IMR-90 (cell line): ENCODE data around the gene GSG1L. TPM values are rescaled to one million over a fixed set of nuclear protein-coding genes. Genes with fewer than 3 reads are reported as not detected.

ENCODE experiments used
- ATAC-seq: fragments of 200-7000 bp; cut with Tn5 transposase; 2 replicates; pipeline ENCODE4 v1.9.1; 2020; ENCODE audit warnings: low read depth, mild to moderate bottlenecking, moderate library complexity
- BruUV-seq: library from RNA; stranded (reverse); fragments of 400-500 nt; replicated peaks from 2 replicates; lab custom pipeline; 2021; lab: Mats Ljungman, UMichigan
- CTCF ChIA-PET: fragments of 300-600 bp; formaldehyde crosslinking; extraction: SDS; loops from one replicate; lab custom pipeline; 2021; ENCODE audit warnings: antibody characterized with exemption; lab: Yijun Ruan, JAX
- POLR2A ChIA-PET: fragments of 300-600 bp; sonication (Branson Sonifier 250); formaldehyde crosslinking; loops from one replicate; lab custom pipeline; 2022; ENCODE audit warnings: antibody characterized with exemption; ENCODE audit not compliant: unreplicated experiment; lab: Charles Lee
- DNase-seq: peaks from one replicate; pipeline ENCODE4 v3.0.0; 2013
- H2AFZ ChIP-seq: replicated peaks from 2 replicates; pipeline ENCODE3; 2013; ENCODE audit warnings: low read length, mild to moderate bottlenecking; ENCODE audit not compliant: poor library complexity
- H2AK5ac ChIP-seq: 2 replicates; pipeline ENCODE4 v1.6.1; 2013; ENCODE audit warnings: low read depth, low read length, inconsistent platforms
- H2AK9ac ChIP-seq: replicated peaks from 2 replicates; pipeline ENCODE3; 2013; ENCODE audit warnings: mild to moderate bottlenecking, low read depth, low read length, moderate library complexity; ENCODE audit not compliant: poor library complexity
- H2BK120ac ChIP-seq: 2 replicates; pipeline ENCODE4 v1.6.1; 2013; ENCODE audit warnings: low read depth, low read length, inconsistent platforms
- H2BK15ac ChIP-seq: 3 replicates; pipeline ENCODE4 v1.6.1; 2013; ENCODE audit warnings: low read depth, low read length, inconsistent platforms
- H2BK20ac ChIP-seq: 2 replicates; pipeline ENCODE4 v1.6.1; 2013; ENCODE audit warnings: low read depth, mild to moderate bottlenecking, inconsistent platforms, low read length, moderate library complexity
- H2BK5ac ChIP-seq: 2 replicates; pipeline ENCODE4 v1.6.1; 2013; ENCODE audit warnings: mild to moderate bottlenecking, low read depth, low read length, inconsistent platforms; ENCODE audit not compliant: poor library complexity, severe bottlenecking
- H3K14ac ChIP-seq: replicated peaks from 2 replicates; pipeline ENCODE4 v1.6.1; 2013; ENCODE audit warnings: low read depth, low read length, inconsistent platforms
- H3K18ac ChIP-seq: 2 replicates; pipeline ENCODE4 v1.6.1; 2013; ENCODE audit warnings: low read depth, low read length, control low read depth
- H3K23ac ChIP-seq: 2 replicates; pipeline ENCODE4 v1.6.1; 2013; ENCODE audit warnings: low read depth, low read length, inconsistent platforms
- H3K27ac ChIP-seq: 2 replicates; pipeline ENCODE4 v1.5.1; 2013; ENCODE audit warnings: mild to moderate bottlenecking, control low read depth, low read length; ENCODE audit not compliant: insufficient read depth
- H3K27me3 ChIP-seq: 2 replicates; pipeline ENCODE4 v1.6.1; 2013; ENCODE audit warnings: low read length; ENCODE audit not compliant: control insufficient read depth, insufficient read depth
- H3K36me3 ChIP-seq: 2 replicates; pipeline ENCODE4 v1.6.1; 2013; ENCODE audit warnings: low read length, mixed read lengths; ENCODE audit not compliant: control insufficient read depth, insufficient read depth
- H3K4ac ChIP-seq: 2 replicates; pipeline ENCODE4 v1.6.1; 2013; ENCODE audit warnings: low read depth, low read length, inconsistent platforms
- H3K4me1 ChIP-seq: 2 replicates; pipeline ENCODE4 v1.6.1; 2013; ENCODE audit warnings: low read length, mixed read lengths; ENCODE audit not compliant: control insufficient read depth, insufficient read depth
- H3K4me2 ChIP-seq: 2 replicates; pipeline ENCODE4 v1.6.1; 2013; ENCODE audit warnings: low read depth, mild to moderate bottlenecking, control low read depth, low read length, moderate library complexity
- H3K4me3 ChIP-seq: 2 replicates; pipeline ENCODE4 v1.5.1; 2013; ENCODE audit warnings: low read depth, mild to moderate bottlenecking, control low read depth, low read length, moderate library complexity; ENCODE audit not compliant: insufficient read depth
- H3K56ac ChIP-seq: 2 replicates; pipeline ENCODE4 v1.6.1; 2013; ENCODE audit warnings: low read length, inconsistent platforms; ENCODE audit not compliant: insufficient read depth; ENCODE audit errors: extremely low read depth
- H3K79me1 ChIP-seq, 2 experiments: 2 replicates each; pipeline ENCODE4 v1.6.1; 2013; ENCODE audit warnings: low read length in 2 of 2, inconsistent platforms in 1 of 2, low read depth in 1 of 2
- H3K9ac ChIP-seq: 2 replicates; pipeline ENCODE4 v1.6.1; 2013; ENCODE audit warnings: low read depth, low read length, control low read depth
- H3K9me1 ChIP-seq: 2 replicates; pipeline ENCODE4 v1.6.1; 2013; ENCODE audit warnings: low read length, inconsistent platforms; ENCODE audit not compliant: insufficient read depth
- H3K9me3 ChIP-seq: 2 replicates; pipeline ENCODE4 v1.6.1; 2013; ENCODE audit warnings: low read length; ENCODE audit not compliant: control insufficient read depth, insufficient read depth
- H4K20me1 ChIP-seq: 2 replicates; pipeline ENCODE4 v1.6.1; 2013; ENCODE audit warnings: low read length, inconsistent platforms; ENCODE audit not compliant: insufficient read depth
- H4K5ac ChIP-seq: 2 replicates; pipeline ENCODE4 v1.6.1; 2013; ENCODE audit warnings: mild to moderate bottlenecking, low read depth, low read length, control low read depth
- H4K8ac ChIP-seq, 2 experiments: 2 replicates each; pipeline ENCODE4 v1.6.1; 2013; ENCODE audit warnings: low read depth in 2 of 2, low read length in 2 of 2, control low read depth in 1 of 2, inconsistent platforms in 1 of 2
- H4K91ac ChIP-seq: 2 replicates; pipeline ENCODE4 v1.6.1; 2013; ENCODE audit warnings: low read depth, low read length, inconsistent platforms; ENCODE audit not compliant: insufficient read depth
- BHLHE40 ChIP-seq: fragments of 150-350 bp; IDR thresholded peaks from 2 replicates; pipeline ENCODE4 v1.6.1; 2016; ENCODE audit warnings: mild to moderate bottlenecking, low read depth, low read length
- CEBPB ChIP-seq: IDR thresholded peaks from 2 replicates; pipeline ENCODE4 v1.6.1; 2012; ENCODE audit warnings: low read depth, low read length, improper control_type of control experiment
- CHD1 ChIP-seq: IDR thresholded peaks from 2 replicates; pipeline ENCODE4 v1.6.1; 2012; ENCODE audit warnings: low read depth, low read length, improper control_type of control experiment
- FOS ChIP-seq: fragments of 150-350 bp; IDR thresholded peaks from 2 replicates; pipeline ENCODE4 v1.6.1; 2016; ENCODE audit warnings: low read depth, low read length
- MAFK ChIP-seq: IDR thresholded peaks from 2 replicates; pipeline ENCODE4 v1.6.1; 2012; ENCODE audit warnings: low read depth, low read length, improper control_type of control experiment
- MAZ ChIP-seq: IDR thresholded peaks from 2 replicates; pipeline ENCODE4 v1.6.1; 2012; ENCODE audit warnings: low read depth, mild to moderate bottlenecking, low read length, improper control_type of control experiment, moderate library complexity, borderline replicate concordance
- MXI1 ChIP-seq: IDR thresholded peaks from 2 replicates; pipeline ENCODE4 v1.6.1; 2012; ENCODE audit warnings: low read depth, mild to moderate bottlenecking, low read length, moderate library complexity, borderline replicate concordance
- NFE2L2 ChIP-seq: fragments of 150-350 bp; IDR thresholded peaks from 2 replicates; pipeline ENCODE4 v1.6.1; 2016; ENCODE audit warnings: low read depth, mild to moderate bottlenecking, low read length
- POLR2A ChIP-seq: IDR thresholded peaks from 2 replicates; pipeline ENCODE4 v1.6.1; 2012; ENCODE audit warnings: mild to moderate bottlenecking, low read depth, low read length
- RAD21 ChIP-seq: IDR thresholded peaks from 2 replicates; pipeline ENCODE4 v1.6.1; 2012; ENCODE audit warnings: low read length, improper control_type of control experiment
- RCOR1 ChIP-seq: IDR thresholded peaks from 2 replicates; pipeline ENCODE4 v1.6.1; 2012; ENCODE audit warnings: mild to moderate bottlenecking, low read length, improper control_type of control experiment; ENCODE audit not compliant: insufficient replicate concordance
- RFX5 ChIP-seq: IDR thresholded peaks from 2 replicates; pipeline ENCODE4 v1.8.0; 2012; ENCODE audit warnings: low read depth, mild to moderate bottlenecking, low read length, moderate library complexity
- SMC3 ChIP-seq: fragments of 150-350 bp; IDR thresholded peaks from 2 replicates; pipeline ENCODE4 v1.6.1; 2016; ENCODE audit warnings: low read depth, mild to moderate bottlenecking, antibody characterized with exemption, low read length, moderate library complexity
- WGBS, 2 experiments: methylation state at CpG; one replicate each; pipeline versions ENCODE4 v1.1.5 to v1.1.7; 2013; ENCODE audit warnings: missing lambda C conversion rate in 2 of 2; ENCODE audit not compliant: insufficient read length in 1 of 2; ENCODE audit errors: extremely low coverage in 2 of 2; 5-methylcytosine and 5-hydroxymethylcytosine counted together
- dilution Hi-C: fragments of 300-500 bp; cut with HindIII; formaldehyde crosslinking; loops from one replicate; pipeline ENCODE4 v1.14.3; 2018; ENCODE audit warnings: low sequenced_read_pairs; ENCODE audit not compliant: unreplicated experiment
- in situ Hi-C: fragments of 300-500 bp; cut with MboI; formaldehyde crosslinking; loops from 3 replicates; pipeline ENCODE4 v1.14.3; 2019; ENCODE audit warnings: low sequenced_read_pairs, inconsistent platforms, mixed read lengths
- intact Hi-C: fragments of 100-400 bp; cut with micrococcal nuclease; formaldehyde crosslinking; loops from 2 replicates; pipeline ENCODE4 v1.10.0; 2022
- polyA plus RNA-seq, 3 experiments: library from polyadenylated mRNA; depleted of rRNA; stranded (reverse); fragments of >200 nt; gene quantifications; 2 replicates each; pipeline ENCODE4 v1.2.3, GENCODE V29; 2012; ENCODE audit warnings: low replicate concordance in 1 of 3
- total RNA-seq: library from RNA; depleted of rRNA; stranded (reverse); fragments of >200 nt; gene quantifications from 2 replicates; pipeline ENCODE4 v1.2.3, GENCODE V29; 2012
- TF ChIP-seq, protein P1 (sequence below): fragments of 150-350 bp; IDR thresholded peaks from 2 replicates; pipeline ENCODE4 v1.6.1; 2017; ENCODE audit warnings: mild to moderate bottlenecking, antibody characterized with exemption, low read length, low read depth
- TF ChIP-seq, protein P2 (sequence below): fragments of 150-350 bp; IDR thresholded peaks from 2 replicates; pipeline ENCODE4 v1.6.1; 2016; ENCODE audit warnings: low read depth, mild to moderate bottlenecking, low read length, moderate library complexity, borderline replicate concordance
- TF ChIP-seq, protein P3 (sequence below): conservative IDR thresholded peaks from 2 replicates; pipeline ENCODE4 v1.5.1; 2012; ENCODE audit warnings: mild to moderate bottlenecking, low read depth, low read length, improper control_type of control experiment

GSG1L gene
- total and polyA plus RNA-seq, 2 of the 4 experiments (the other 2 are of a cell fraction): not detected

DNA sequence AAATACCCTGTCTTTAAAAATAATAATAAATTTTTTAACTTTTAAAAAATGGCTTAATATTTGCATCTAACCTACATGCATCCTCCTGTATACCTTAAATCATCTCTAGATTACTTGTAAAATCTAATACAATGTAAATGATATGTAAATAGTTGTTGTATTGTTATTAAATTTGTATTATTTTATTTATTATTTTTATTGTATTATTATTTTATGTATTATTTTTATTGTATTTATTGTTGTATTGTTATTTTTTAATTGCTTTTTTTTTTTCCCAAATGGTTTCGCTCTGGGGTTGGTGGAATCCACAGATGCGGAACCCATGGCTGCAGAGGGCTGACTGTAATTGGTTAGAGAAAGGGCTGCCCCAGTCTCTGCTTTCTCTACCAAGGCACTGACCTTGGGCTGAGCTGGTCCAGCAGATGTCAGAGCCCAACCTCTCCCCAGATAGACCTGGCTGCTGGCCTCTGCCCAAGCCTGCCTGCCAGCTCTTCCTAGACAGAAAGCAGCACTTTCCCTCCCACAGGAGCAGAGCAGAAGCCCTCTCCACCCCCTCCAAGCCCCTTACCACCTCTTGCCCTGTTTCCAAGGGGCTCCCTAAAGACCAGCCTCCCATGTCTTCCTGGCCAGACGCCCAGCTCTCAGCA lies 183.8 kb downstream of the GSG1L start:
- in situ Hi-C loops (no loop called here), intact Hi-C loops (no loop called here), dilution Hi-C loops (no loop called here)
- H2BK15ac ChIP-seq: no peak overlapping the region
- no peak overlapping the region for H3K4me2 ChIP-seq
- no peak overlapping the region for H2AK9ac ChIP-seq
- no peaks in the 10 kb centered on the region for H3K27me3 ChIP-seq
- no peak overlapping the region for H3K27ac ChIP-seq
- no peak overlapping the region for H2AK5ac ChIP-seq
- no peak overlapping the region for H3K4me3 ChIP-seq
- ATAC-seq (no peak), DNase-seq (no peak)
- H3K14ac ChIP-seq: no peak overlapping the region
- H3K18ac ChIP-seq: no peak overlapping the region
- no peaks in the 10 kb centered on the region for H3K4me1 ChIP-seq
- WGBS, 2 experiments: 0% methylated on average over 1 of the region's 3 CpGs; no CpG with 5 or more reads in 1 of the 2 experiments
- no peak overlapping the region for H2BK20ac ChIP-seq
- H4K8ac ChIP-seq: no peak overlapping the region
- H2AFZ ChIP-seq: no peak overlapping the region
- ChIA-PET POLR2A (no interaction called here), CTCF (no interaction called here)
- peaks cover 3% of the 10 kb centered on the region for H3K9me3 ChIP-seq
- no peak overlapping the region for H3K9ac ChIP-seq
- H3K4ac ChIP-seq: no peak overlapping the region
- no peak overlapping the region for H3K23ac ChIP-seq
- no peaks in the 10 kb centered on the region for H3K9me1 ChIP-seq
- H3K79me1 ChIP-seq: no peaks in the 10 kb centered on the region
- H2BK5ac ChIP-seq: no peak overlapping the region
- no peaks in the 10 kb centered on the region for H4K20me1 ChIP-seq
- TF ChIP-seq FOS (no peak), MAZ (no peak), CHD1 (no peak), POLR2A (no peak), BHLHE40 (no peak), RFX5 (no peak), NFE2L2 (no peak), SMC3 (no peak), MAFK (no peak), RAD21 (no peak), MXI1 (no peak), CEBPB (no peak), RCOR1 (no peak)
- TF ChIP-seq, protein P1, sequence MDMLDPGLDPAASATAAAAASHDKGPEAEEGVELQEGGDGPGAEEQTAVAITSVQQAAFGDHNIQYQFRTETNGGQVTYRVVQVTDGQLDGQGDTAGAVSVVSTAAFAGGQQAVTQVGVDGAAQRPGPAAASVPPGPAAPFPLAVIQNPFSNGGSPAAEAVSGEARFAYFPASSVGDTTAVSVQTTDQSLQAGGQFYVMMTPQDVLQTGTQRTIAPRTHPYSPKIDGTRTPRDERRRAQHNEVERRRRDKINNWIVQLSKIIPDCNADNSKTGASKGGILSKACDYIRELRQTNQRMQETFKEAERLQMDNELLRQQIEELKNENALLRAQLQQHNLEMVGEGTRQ: no peak
- TF ChIP-seq, protein P2, sequence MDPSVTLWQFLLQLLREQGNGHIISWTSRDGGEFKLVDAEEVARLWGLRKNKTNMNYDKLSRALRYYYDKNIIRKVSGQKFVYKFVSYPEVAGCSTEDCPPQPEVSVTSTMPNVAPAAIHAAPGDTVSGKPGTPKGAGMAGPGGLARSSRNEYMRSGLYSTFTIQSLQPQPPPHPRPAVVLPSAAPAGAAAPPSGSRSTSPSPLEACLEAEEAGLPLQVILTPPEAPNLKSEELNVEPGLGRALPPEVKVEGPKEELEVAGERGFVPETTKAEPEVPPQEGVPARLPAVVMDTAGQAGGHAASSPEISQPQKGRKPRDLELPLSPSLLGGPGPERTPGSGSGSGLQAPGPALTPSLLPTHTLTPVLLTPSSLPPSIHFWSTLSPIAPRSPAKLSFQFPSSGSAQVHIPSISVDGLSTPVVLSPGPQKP: no peak
- TF ChIP-seq, protein P3, sequence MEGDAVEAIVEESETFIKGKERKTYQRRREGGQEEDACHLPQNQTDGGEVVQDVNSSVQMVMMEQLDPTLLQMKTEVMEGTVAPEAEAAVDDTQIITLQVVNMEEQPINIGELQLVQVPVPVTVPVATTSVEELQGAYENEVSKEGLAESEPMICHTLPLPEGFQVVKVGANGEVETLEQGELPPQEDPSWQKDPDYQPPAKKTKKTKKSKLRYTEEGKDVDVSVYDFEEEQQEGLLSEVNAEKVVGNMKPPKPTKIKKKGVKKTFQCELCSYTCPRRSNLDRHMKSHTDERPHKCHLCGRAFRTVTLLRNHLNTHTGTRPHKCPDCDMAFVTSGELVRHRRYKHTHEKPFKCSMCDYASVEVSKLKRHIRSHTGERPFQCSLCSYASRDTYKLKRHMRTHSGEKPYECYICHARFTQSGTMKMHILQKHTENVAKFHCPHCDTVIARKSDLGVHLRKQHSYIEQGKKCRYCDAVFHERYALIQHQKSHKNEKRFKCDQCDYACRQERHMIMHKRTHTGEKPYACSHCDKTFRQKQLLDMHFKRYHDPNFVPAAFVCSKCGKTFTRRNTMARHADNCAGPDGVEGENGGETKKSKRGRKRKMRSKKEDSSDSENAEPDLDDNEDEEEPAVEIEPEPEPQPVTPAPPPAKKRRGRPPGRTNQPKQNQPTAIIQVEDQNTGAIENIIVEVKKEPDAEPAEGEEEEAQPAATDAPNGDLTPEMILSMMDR: no peak
- no peak overlapping the region for H3K56ac ChIP-seq
- H3K36me3 ChIP-seq: no peaks in the 10 kb centered on the region
- no peak overlapping the region for H2BK120ac ChIP-seq
- BruUV-seq: no TSS peak
- H4K5ac ChIP-seq: no peak overlapping the region
- H4K91ac ChIP-seq: no peak overlapping the region
